HG03565 (cell line): ENCODE measurements around the gene RANGRF.

Experiments used
- ATAC-seq: cut with Tn5 transposase; IDR thresholded peaks from one replicate; pipeline ENCODE4 v1.9.1; 2021; ENCODE audit warnings: mild to moderate bottlenecking, moderate library complexity; ENCODE audit not compliant: unreplicated experiment

Gene RANGRF

DNA sequence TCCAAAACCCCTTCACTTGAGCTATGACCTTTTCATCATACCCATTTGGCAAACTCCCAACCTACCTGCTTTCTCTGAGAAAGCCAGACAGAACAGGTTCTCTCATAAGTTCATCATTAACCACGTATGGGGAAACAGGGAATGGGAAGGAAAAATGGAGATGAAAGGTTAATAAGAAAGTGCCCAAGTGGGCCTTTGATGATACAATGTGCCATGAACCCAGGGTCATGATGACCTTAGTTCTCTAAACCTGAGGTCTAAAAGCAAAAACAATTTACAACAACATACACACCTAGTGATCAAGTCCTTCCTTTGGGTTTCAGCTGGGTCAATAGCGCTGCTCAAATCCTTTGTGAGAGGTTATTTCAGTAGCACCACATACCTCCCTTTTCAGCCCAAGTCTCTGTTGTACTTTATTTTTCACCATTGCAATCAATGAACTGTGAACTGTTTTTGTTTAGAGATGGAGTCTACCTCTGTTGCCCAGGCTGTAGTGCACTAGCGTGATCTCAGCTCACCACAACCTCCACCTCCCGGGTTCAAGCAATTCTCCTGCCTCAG lies 14.5 kb upstream of the RANGRF start:
- ATAC-seq = no peak

DNA sequence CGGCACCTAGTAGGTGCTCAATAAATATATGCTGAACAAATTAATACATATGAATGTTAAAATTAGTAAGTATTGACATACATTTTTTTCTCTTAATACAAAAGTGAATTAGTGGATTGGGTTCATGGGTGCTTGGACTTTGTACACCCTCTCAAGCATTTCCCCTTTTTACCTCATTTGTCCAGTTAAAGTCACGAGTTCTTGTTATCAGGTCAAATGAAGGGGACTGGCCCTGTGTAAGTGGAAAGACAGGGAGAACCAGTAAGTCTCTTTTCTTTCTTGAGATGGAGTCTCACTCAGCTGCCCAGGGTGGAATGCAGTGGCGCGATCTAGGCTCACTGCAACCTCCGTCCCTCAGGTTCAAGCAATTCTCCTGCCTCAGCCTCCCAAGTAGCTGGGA lies 13.7 kb upstream of the RANGRF start:
- no peak for ATAC-seq

DNA sequence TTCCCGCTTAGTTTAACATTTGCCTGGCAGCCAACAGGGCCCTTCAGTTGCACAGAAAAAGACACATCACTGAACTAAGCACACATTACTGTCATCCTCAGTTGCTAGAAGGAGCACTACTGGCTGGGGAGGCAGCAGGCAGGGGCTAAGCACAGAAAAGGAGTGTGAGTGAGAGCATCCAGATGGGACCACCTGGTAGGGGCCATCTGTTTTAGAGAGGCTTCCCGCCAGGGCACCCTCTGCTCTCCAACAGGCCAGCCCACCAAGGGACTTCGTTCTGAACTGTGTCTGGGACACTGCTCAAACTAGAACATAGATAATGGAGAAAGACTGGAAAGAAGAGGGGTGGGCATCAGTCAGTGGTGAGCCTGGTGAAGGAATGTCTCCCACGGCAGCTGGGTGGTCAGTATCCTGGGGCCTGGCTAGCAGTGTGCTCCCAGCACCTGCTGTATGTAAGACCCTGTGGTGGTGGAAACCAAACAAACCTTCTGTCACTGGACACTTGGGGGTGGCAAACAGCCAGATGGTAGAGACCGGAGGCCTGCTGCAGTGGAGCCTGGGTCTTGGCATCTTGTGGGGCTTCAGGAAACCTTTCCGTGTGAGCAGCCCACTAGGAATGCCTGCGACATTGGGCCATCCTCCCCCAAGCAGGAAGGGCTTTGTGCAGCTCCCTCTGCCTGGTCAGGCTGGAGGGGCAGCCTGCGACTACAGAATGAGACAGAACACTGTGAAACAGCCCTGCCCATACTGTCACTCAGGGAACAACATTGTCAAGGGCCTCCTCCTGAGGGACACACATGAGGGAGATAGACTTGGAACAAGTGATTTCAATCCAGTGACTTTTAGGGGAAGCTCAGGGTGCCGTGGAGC lies 12.8 kb upstream of the RANGRF start:
- no peak for ATAC-seq

DNA sequence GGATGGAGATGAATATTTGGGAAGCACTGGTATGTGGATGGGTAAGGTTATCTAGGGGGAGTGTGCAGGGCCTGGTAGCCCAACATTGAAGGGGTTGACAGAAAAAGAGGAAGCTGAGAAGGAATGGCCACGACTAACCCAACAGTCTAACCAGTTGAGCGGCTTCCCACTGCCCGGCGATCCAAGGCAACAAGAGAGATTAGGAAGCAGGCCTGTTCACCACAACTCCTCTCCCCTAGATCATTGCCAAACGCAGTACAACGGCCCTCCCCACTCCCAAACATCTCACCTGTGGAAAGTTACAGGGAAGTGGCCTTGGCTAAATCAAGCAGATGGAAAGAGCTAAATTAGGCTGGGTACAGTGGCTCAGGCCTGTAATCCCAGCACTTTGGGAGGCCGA lies 11.2 kb upstream of the RANGRF start:
- ATAC-seq = no peak

GRCh38 chr17:8282345-8282744 lies 6.1 kb upstream of the RANGRF start:
- ATAC-seq = no peak

DNA sequence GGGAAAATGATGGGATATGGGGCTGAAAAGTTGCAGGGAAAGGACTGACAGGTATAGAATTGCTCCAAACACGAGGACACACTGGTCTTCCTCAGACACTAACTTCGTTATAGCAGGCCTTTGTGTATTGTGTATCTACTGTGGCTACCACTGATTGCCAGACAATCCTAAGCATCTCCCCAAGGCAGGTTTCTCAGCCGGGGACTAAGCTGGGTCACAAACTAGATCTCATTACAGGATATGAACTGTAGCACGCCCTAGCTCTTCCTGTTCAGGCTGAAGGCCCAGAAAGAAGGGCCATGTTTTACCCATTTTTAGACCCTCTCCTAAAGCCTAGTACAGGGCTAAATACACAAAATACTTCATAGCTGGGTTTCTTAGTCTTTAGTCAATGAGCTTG lies 5.1 kb upstream of the RANGRF start:
- ATAC-seq = no peak

- ATAC-seq = no peak
Measured at GRCh38 chr17:8284126-8284525, 4.3 kb upstream of the RANGRF start.

DNA sequence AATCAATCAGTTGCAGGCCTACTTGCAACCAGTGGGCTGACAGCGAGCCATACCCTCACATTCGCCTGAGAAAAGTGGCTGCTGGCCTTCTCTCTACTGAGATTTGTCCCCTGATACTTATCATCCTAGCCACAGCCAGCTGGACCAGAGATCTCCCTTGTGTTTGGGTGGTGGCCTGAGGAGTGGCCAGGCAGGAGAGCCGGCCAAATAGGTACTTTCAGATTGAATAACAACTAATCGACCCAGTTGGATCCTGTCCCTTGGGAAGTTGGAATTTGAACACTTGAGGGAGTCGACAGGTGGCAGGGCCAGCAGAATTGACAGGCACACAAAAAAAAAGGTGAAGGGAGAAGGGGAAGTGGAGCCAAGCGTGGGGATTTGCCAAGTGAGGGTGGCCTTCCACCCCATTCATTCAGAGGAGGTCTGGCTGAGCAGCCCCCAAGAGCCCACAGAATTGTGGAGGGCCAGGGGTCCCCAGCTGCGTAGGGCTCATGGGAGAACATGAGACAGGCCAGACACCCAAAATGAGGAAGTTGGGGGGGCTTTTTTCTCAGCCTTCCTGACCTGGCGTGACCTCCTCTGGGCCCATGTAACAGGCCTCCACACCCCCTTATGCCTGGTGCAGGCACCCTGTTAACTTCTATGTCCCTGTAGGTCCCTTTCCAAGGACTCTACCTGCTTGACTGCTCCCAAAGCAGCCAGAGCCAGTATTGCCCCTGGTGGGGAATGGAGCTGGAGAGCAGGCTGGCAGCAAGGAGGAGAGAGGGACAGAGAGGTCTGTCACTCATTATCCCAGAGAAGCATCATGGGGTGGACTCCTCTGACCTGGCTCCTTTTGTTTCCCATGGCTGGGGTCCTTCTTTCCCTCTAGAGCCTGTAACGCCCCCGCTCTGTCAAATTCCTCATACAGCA lies 2.9 kb upstream of the RANGRF start:
- no peak for ATAC-seq

DNA sequence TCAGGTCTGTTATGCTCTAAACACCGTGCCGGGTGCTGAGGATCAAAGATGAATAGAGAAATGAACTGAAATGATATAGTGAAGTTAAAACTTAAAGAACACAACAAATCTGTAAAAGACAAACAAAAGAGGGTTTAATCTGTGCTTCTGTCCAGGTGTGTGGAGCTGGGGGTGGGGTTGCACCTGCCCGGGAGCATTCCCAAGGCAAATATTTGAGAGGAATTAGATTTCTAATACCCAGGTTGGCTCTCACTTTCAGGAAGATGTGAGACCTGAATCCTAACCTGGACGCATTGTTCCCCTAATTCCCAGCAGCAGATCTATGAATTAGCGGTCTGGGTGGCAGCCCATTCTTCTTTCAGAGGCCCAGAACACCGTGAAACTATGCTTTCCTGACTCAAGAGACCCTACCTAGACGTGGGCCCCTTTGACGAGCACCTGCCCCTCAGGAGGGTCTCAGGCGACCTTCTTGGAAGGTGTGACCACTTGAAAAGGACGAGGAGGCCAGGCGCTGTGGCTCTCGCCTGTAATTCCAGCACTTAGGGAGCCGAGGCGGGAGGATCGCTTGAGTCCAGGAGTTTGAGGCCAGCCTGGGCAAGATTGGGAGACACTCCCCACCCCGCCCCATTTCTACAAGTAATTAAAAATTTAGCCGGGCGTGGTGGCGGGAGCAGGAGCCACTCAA lies 677 bp upstream of the RANGRF start:
- no peak for ATAC-seq

- no peak for ATAC-seq
Measured at GRCh38 chr17:8289103-8289397, 580 bp downstream of the RANGRF start.

GRCh38 chr17:8290043-8290442 lies 1.6 kb downstream of the RANGRF start:
- no peak for ATAC-seq

DNA sequence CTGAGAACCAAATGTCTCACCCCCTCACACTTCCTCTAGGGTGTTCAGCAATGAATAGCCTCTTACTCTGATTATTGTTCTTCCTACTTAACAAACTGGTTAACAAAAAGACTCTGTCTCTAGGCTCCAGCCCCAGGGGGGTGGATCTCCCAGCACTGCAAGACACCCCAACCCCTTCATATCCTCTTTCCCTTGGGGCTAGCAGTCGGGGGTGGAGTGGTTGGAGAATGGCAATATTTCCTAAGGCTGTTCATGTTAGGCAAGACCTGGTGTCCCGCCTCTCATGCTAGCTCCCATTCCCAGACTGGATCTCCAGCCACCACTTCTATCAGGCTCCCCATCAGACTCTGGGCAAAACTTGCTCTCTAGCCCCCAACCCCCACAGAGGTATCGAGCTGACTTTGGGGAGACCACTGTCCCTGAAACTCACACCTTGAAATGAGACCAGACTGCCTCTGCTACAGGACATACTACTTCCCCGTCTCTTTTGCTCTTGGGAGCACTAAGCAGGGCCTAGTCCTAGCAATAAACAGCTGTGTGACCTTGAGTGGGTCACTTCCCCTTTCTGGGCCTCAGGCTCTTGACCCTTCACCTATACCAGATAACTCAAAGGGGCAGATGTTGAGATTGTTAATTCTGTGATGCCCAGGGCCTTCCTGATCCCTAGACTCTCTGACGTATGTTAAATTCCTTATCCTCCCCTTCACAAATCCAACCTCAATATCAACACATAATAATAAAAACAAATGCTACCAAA lies 4.3 kb downstream of the RANGRF start:
- no peak for ATAC-seq

DNA sequence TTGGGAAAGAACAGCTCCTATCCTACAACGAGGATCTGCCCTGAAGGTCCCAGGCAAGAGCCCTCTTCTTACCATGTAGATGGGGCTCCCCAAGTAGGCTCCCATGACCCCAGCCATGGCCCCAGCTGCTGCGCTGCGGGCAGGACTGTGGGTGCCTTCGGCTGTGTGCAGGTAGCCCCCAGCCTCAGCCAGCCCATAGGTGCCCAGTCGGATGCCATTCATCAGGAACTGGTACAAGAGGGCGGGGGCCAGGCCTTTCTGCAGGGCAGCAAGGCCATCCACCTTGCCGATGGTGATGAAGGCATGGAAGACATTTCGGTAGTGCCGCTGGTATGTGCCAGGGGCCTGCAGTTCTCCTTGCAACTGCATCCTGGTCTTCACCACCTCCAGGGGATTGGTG lies 5.9 kb downstream of the RANGRF start:
- ATAC-seq = no peak

DNA sequence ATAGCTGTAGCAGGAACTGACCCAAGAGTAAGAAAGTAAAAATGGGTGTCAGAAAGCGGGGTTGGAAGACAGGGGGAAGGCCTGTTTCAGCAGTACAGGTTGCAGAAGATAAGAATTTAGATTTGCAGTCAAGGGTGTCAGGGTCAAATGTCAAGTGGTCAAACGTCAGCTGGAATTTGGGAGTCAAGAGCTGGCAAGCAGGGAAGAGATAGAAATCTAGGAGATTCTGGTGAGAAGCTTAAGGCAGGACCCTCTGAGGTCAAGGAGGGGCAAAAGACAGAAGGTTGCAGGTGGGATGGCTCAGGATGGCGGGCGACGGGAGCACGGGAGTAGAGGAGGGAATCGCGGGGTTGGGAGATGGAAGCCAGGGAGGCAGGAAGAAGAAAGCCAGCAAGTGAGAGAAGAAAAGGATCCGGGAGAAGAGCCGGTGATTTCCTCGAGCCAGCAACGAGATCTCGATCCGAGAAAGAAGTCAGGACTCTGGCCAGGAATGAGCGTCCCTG lies 6.4 kb downstream of the RANGRF start:
- no peak for ATAC-seq

GRCh38 chr17:8300226-8300625 lies 11.8 kb downstream of the RANGRF start:
- ATAC-seq = no peak

DNA sequence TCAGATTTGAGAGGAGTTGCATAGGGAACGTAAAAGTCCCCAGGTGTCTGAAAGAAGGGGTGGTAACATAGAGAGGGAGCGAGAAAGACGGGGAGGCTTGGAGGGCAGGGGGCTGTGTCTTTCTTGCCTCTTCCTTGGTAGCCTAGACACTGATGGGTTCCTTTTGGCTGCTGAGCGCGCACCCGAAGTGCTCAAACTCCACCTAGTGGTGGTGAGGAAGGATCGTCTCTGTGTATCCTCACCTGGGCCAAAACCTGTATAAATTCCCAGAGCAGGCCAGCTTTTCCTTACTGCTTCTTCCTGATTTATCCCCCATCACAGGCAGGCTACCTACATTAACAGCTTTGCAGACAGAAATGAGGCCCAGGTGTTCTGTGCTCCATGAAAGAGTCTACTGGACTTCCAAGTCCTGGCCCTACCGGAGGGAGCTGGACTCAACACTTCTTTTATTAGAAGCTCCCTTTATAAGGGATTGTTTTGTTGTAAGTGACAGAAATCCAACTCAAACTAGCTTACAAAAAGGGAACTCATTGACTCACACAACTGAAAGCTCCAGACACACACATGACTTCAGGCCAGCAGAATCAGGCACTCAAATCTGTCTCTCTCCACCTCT lies 12.3 kb downstream of the RANGRF start:
- ATAC-seq = no peak

DNA sequence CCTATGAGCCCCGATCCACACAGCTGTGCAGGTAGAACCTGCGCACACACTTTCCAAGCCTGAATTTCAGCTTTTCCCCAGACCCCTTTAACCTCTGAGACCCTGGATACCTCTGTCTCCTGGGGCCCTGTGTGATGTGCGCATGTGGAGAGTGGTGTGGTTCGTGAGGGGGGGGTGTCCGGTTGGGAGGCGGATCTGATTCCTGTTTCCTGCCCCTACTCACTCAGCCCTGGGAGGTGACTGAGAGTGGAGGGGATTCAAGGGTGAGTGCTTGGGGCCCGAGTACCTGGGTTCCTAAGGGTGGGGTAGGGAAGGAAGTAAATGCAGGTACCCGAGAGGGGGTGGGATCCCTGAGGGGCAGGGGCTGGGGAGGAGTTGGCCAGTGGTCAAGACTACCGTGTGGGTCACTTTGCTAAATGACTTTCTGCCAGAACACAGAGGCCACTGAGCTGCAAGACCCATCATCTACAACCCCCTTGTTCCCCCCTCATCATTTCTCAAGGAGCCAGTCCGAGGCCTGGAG lies 22.2 kb downstream of the RANGRF start:
- ATAC-seq = no peak

DNA sequence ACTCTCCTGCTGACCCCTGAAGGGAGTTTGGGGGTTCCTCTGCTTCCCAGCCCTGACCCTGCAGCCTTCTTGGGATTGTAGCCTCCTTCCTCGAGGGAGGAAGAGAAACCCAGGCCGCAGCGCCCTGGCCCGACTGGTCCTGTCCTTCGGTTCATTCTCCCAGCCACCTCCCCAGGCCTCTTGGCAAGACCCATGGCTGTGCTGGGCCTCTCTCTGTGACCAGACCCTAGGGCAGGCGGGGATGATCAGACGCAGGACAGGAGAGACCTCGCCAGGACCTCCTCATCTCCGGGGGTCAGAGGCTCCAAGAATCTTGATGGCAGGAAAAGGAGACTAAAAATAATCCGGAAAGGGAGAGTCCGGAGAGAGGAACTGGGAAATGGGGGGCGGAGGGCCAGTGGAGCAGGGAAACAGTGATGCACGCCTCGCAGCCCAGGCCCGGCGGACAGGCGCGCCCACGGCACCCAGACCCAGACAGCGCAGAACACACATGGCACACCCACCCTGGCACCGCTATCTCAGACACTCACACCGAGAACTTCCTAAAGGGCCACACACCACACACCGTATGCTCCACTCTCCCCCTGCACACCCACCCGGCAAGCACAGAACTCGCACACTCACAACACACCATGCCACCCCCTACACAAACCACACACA lies 22.8 kb downstream of the RANGRF start:
- no peak for ATAC-seq

GRCh38 chr17:8312251-8312650 lies 23.8 kb downstream of the RANGRF start:
- ATAC-seq = no peak
